Measurements from ENCODE around the gene RXRB. TPM values are rescaled to one million over a fixed set of nuclear protein-coding genes. Genes with fewer than 3 reads are reported as not detected.

Gene RXRB
- total RNA-seq, 4 donors from 2014 or later = 13.9 to 26.7 (median 16.7) TPM

GRCh38 chr6:33197431-33198048, 2.9 kb downstream of the RXRB start:
- peaks cover 11 to 54% (median 36%) of the 10 kb centered on the region in 3 donors for H3K36me3 ChIP-seq
- H3K27ac ChIP-seq = peak overlapping the region in 2 of 4 donors; percentile 17 to 38
- TF ChIP-seq POLR2A (IDR thresholded peaks at IDR 0.05) (no peak), CTCF (IDR thresholded peaks at IDR 0.05) (peak; percentile 27 to 69 (median 56))
- H3K27me3 ChIP-seq = peaks cover 0 to 6% (median 0%) of the 10 kb centered on the region in 4 donors
- peaks cover 35 to 59% (median 37%) of the 10 kb centered on the region in 3 donors for H3K4me1 ChIP-seq
- intact Hi-C loops (cut with DNase I) = no loop called here
- no peak overlapping the region for H3K4me3 ChIP-seq
- H3K9me3 ChIP-seq = no peaks in the 10 kb centered on the region
- no peak for DNase-seq
- WGBS, 2 donors = 26 to 29% methylated on average over 9 to 12 of the region's 12 CpGs

- Histone ChIP-seq H3K36me3 (peaks cover 6 to 48% (median 32%) of the 10 kb centered on the region in 3 donors), H3K4me1 (peaks cover 30 to 50% (median 32%) of the 10 kb centered on the region in 3 donors), H3K27me3 (peaks cover 0 to 26% (median 6%) of the 10 kb centered on the region in 4 donors), H3K9me3 (no peaks in the 10 kb centered on the region), H3K27ac (no peak overlapping the region), H3K4me3 (no peak overlapping the region)
- TF ChIP-seq POLR2A (IDR thresholded peaks at IDR 0.05) (no peak), CTCF (IDR thresholded peaks at IDR 0.05) (no peak)
- intact Hi-C loops (cut with DNase I) = no loop called here
- DNase-seq = no peak
- 84 to 87% methylated on average over 12 of the region's 15 CpGs for WGBS, 2 donors
These were observed 4.9 kb downstream of the RXRB start for GRCh38 chr6:33195304-33196165.

GRCh38 chr6:33194431-33194979, 6.0 kb downstream of the RXRB start:
- DNase-seq = no peak
- H3K27me3 ChIP-seq = peaks cover 0 to 34% (median 6%) of the 10 kb centered on the region in 4 donors
- H3K4me1 ChIP-seq = peaks cover 27 to 45% (median 32%) of the 10 kb centered on the region in 3 donors
- peaks cover 6 to 48% (median 32%) of the 10 kb centered on the region in 3 donors for H3K36me3 ChIP-seq
- no peaks in the 10 kb centered on the region for H3K9me3 ChIP-seq
- no peak overlapping the region for H3K4me3 ChIP-seq
- no peak overlapping the region for H3K27ac ChIP-seq
- intact Hi-C loops (cut with DNase I) = no loop called here
- 75 to 79% methylated on average over 6 of the region's 8 CpGs for WGBS, 2 donors
- no peak for TF ChIP-seq CTCF (IDR thresholded peaks at IDR 0.05)
- TF ChIP-seq POLR2A (IDR thresholded peaks at IDR 0.05) = no peak

- peaks cover 0 to 43% (median 6%) of the 10 kb centered on the region in 4 donors for H3K27me3 ChIP-seq
- no peaks in the 10 kb centered on the region for H3K9me3 ChIP-seq
- H3K27ac ChIP-seq = peak overlapping the region in 2 of 4 donors; percentile 52 to 64
- no peak for TF ChIP-seq CTCF (IDR thresholded peaks at IDR 0.05)
- no peak for TF ChIP-seq POLR2A (IDR thresholded peaks at IDR 0.05)
- no peak for DNase-seq
- intact Hi-C loops (cut with DNase I) = no loop called here
- H3K4me3 ChIP-seq = peak overlapping the region in 3 of 4 donors; percentile 42 to 60 (median 45)
- peaks cover 6 to 48% (median 32%) of the 10 kb centered on the region in 3 donors for H3K36me3 ChIP-seq
- WGBS, 2 donors = 80 to 87% methylated on average over 3 to 4 of the region's 6 CpGs
- H3K4me1 ChIP-seq = peaks cover 20 to 36% (median 23%) of the 10 kb centered on the region in 3 donors
These were observed 6.8 kb downstream of the RXRB start for GRCh38 chr6:33193619-33194018.
